Measurements from ENCODE around the gene RAB27A.
"Not testable (repeated sequence)": the region's sequence is repeated elsewhere in the genome, so short reads cannot be mapped to it uniquely, and the experiment has no call there.

RAB27A gene

DNA sequence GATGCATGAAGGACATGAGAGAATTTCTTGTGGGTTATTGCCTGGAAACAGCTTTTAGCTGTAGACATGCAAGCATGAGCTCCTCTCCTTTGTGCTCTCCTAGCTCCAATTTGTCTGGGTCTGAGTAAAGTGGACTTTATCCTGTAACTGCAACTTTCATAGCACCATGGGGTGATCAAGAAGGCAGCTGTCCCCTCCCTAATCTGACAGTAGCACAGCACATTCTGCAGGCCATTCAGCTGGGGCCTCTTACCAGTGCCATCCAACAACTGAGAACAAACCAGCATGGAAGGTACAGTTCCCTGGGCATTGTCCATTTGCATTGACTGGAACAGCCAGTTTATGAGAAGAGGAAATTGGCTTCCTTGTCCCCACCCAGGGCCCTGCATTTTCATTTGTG lies 7.7 kb upstream of the RAB27A start:
- Histone ChIP-seq H3K9me3 (ENCODE audit: control insufficient read depth, low read depth, low read length) (no peaks in the 10 kb centered on the region), H3K4me1 (ENCODE audit: control insufficient read depth, low read depth, low read length) (no peaks in the 10 kb centered on the region), H3K27ac (ENCODE audit: low read length) (no peak overlapping the region), H3K36me3 (ENCODE audit: control insufficient read depth, low read depth, low read length) (no peaks in the 10 kb centered on the region), H3K9ac (ENCODE audit: low read length) (no peak overlapping the region), H3K4me3 (ENCODE audit: low read length) (no peak overlapping the region), H3K27me3 (ENCODE audit: control insufficient read depth, insufficient read depth, low read length) (no peaks in the 10 kb centered on the region)

DNA sequence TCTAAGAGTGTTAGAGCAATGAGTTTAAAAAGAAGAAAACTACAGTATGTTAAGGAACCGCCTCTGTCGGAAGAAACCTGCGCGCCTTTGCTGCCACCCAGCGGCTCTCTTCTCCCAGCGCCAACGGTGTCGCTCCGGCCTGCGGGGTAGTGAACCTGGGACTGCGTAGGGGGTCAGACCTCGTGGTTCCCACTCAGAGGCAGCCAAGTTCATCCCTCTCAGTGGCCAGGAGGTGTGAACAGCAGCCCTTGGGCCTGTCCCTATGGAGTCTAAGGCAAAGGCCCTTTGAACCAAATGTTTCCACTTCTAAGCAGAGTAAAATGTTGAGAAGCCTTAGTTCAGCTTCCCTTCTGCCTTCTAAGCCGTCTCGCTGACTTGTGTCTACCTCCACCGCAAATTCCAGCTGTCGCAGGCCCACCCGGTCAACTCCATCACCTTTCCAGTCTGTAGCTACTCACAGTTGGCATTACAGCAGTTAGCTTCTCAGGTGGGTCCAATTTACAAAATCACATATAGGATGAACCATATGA lies 980 bp upstream of the RAB27A start:
- peak overlapping the region; percentile 58 for H3K9ac ChIP-seq (ENCODE audit: low read length)
- H3K9me3 ChIP-seq (ENCODE audit: control insufficient read depth, low read depth, low read length), result no peaks in the 10 kb centered on the region
- peaks cover 8% of the 10 kb centered on the region for H3K27me3 ChIP-seq (ENCODE audit: control insufficient read depth, insufficient read depth, low read length)
- H3K4me3 ChIP-seq (ENCODE audit: low read length), result peak overlapping the region; percentile 93
- H3K27ac ChIP-seq (ENCODE audit: low read length), result no peak overlapping the region
- peaks cover 9% of the 10 kb centered on the region for H3K4me1 ChIP-seq (ENCODE audit: control insufficient read depth, low read depth, low read length)
- no peaks in the 10 kb centered on the region for H3K36me3 ChIP-seq (ENCODE audit: control insufficient read depth, low read depth, low read length)

DNA sequence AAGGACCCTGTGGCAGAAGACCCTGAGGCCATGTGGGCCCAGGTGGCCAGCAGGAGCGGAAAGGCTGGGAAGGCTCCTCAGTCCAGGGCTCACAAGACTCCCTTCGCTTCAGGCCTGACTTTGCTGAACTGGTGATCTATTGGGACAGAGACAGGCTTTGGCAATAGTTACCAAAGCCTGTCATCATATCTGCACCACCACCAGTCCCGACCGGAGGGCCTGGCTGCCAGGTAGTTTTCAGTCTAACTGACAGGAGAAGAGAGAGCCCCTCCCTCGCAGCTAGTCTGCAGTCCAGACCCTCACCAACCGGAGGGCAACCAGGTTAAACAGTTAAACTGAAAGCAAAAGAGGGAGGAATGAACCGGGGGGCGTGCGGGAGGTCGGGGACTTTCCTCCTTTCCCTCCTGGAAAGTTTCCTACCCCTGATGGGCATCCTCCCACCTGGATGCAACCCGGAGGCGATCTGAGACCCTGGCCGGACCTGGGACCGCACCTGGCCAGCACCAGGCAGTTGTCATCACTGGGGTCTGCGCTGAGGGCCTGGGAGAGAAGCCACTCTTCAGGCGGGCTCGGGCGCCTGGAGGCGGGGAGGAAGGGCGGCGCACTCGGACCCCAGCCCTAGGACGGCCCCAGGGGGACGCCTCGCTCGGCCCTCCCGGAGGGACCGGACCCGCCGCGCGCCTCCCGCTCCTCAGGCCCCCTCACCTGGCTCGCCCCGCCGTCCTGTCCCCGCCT lies 435 bp downstream of the RAB27A start:
- Histone ChIP-seq H3K27ac (ENCODE audit: low read length) (no peak overlapping the region), H3K4me3 (ENCODE audit: low read length) (peak overlapping the region; percentile 93), H3K4me1 (ENCODE audit: control insufficient read depth, low read depth, low read length) (peaks cover 16% of the 10 kb centered on the region), H3K27me3 (ENCODE audit: control insufficient read depth, insufficient read depth, low read length) (peaks cover 8% of the 10 kb centered on the region), H3K9ac (ENCODE audit: low read length) (peak overlapping the region; percentile 58), H3K36me3 (ENCODE audit: control insufficient read depth, low read depth, low read length) (no peaks in the 10 kb centered on the region), H3K9me3 (ENCODE audit: control insufficient read depth, low read depth, low read length) (no peaks in the 10 kb centered on the region)

DNA sequence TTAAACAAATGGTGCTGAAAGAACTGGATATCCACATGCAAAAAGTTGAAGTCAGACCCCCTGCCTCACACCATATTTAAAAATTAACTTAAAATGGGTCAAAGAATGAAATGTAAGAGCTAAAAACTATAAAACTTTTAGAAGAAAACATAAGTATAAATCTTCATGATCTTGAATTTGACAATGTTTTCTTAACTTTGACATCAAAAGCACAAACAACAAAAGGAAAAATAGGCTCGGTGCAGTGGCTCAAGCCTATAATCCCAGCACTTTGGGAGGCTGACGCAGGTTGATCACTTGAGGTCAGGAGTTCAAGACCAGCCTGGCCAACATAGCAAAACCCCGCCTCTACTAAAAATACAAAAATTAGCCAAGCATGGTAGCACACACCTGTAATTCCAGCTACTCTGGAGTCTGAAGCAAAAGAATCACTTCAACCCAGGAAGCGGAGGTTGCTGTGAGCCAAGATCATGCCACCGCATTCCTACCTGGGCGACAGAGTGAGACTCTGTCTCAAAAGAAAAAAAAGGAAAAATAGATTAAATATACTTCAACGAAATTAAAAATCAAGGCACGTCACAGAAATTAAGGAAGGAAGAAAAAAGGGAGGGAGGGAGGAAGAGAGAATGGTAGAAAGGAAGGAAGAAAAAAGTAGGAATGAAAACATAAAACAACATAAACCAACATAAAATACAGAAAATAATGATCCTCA lies 1.5 kb downstream of the RAB27A start:
- Histone ChIP-seq H3K9ac (ENCODE audit: low read length) (no peak overlapping the region), H3K36me3 (ENCODE audit: control insufficient read depth, low read depth, low read length) (no peaks in the 10 kb centered on the region), H3K9me3 (ENCODE audit: control insufficient read depth, low read depth, low read length) (no peaks in the 10 kb centered on the region), H3K4me1 (ENCODE audit: control insufficient read depth, low read depth, low read length) (peaks cover 16% of the 10 kb centered on the region), H3K27ac (ENCODE audit: low read length) (no peak overlapping the region), H3K27me3 (ENCODE audit: control insufficient read depth, insufficient read depth, low read length) (peaks cover 8% of the 10 kb centered on the region), H3K4me3 (ENCODE audit: low read length) (no peak overlapping the region)

DNA sequence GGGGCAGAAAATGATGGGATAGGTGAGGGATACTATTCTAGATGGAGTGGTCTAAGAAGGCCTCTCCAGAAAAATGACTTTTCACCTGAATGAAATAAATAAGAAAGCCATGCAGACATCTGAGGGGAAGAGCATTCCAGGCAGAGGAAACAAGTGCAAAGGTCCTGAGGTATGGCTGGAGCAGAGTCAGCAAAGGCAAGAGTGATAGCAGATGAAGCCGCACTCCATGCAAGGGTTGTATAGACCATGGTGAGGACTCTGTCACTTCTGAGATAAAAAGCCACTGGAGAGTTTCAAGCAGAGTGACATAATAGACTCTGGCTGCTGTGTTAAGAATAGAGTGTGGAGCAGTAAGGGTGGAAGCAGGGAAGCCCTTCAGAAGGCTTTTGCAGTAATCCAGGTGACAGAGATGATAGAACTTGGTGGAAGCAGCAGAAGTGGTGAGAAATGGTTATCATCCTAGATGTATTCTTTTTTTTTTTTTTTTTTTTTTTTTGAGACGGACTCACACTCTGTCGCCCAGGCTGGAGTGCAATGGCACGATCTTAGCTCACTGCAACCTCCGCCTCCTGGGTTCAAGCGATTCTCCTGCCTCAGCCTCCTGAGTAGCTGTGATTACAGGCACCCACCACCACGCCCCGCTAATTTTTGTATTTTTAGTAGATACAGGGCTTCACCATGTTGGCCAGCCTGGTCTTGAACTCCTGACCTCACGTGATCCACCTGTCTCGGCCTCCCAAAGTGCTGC lies 3.0 kb downstream of the RAB27A start:
- not testable (repeated sequence) for H3K4me3 ChIP-seq (ENCODE audit: low read length); H3K36me3 ChIP-seq (ENCODE audit: control insufficient read depth, low read depth, low read length); H3K9me3 ChIP-seq (ENCODE audit: control insufficient read depth, low read depth, low read length); H3K9ac ChIP-seq (ENCODE audit: low read length); H3K27ac ChIP-seq (ENCODE audit: low read length); H3K27me3 ChIP-seq (ENCODE audit: control insufficient read depth, insufficient read depth, low read length)
- H3K4me1 ChIP-seq (ENCODE audit: control insufficient read depth, low read depth, low read length), result peaks cover 16% of the 10 kb centered on the region

DNA sequence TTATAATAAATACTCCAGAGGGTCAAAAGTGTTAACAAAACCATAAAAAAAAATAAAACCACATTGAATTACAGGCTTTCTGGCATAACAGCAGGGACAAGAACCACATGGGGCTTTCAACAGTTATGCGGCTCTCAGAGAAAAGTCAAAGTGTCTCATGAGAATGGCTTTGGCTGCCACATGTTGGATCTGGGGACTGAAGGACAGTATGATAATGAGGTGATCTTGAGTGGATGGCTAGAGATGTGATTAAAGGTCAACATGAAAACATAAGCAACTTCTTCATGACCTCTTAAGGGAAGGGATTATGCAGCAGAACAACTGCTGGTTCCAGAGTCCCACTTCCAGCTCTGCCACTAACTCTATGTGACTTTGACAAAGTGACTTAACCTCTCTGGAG lies 5.2 kb downstream of the RAB27A start:
- Histone ChIP-seq H3K4me3 (ENCODE audit: low read length) (no peak overlapping the region), H3K36me3 (ENCODE audit: control insufficient read depth, low read depth, low read length) (no peaks in the 10 kb centered on the region), H3K4me1 (ENCODE audit: control insufficient read depth, low read depth, low read length) (peaks cover 13% of the 10 kb centered on the region), H3K27ac (ENCODE audit: low read length) (no peak overlapping the region), H3K27me3 (ENCODE audit: control insufficient read depth, insufficient read depth, low read length) (peaks cover 8% of the 10 kb centered on the region), H3K9ac (ENCODE audit: low read length) (no peak overlapping the region), H3K9me3 (ENCODE audit: control insufficient read depth, low read depth, low read length) (no peaks in the 10 kb centered on the region)

DNA sequence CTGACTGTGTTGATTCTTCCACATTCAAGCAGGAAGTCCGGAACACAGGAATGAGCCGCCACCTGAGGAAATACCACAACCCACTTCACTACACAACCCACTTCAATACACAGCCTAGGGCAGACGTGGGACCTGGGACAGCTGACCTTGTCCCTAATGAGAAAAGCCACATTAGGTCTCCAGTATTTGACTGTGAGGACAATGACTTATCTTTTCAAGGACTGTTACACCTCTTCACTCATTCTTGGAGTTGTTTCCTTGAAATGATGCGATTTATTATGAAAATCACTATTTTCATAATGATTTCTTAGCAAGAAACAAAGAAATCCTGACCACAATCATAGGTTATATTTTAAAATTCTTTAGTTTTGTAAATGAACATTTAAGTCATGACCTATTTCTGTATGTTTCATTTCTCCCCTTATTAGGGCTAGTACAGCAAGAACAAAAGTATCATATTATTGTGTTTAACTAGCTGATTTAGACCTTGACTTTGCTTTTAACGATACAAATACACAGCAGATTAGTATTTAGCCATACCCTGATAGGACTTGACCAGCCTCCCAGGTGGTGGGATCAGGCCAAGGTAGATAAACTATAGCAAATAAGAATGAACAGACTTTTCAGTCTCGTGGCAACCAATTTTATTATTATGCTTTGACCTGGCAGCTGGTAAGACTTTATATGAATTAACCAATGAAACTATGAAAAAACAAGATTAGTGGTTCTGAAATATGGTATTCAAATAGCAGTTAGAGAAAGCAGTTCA lies 6.0 kb downstream of the RAB27A start:
- Histone ChIP-seq H3K4me3 (ENCODE audit: low read length) (no peak overlapping the region), H3K27me3 (ENCODE audit: control insufficient read depth, insufficient read depth, low read length) (peaks cover under 1% of the 10 kb centered on the region), H3K9ac (ENCODE audit: low read length) (no peak overlapping the region)

DNA sequence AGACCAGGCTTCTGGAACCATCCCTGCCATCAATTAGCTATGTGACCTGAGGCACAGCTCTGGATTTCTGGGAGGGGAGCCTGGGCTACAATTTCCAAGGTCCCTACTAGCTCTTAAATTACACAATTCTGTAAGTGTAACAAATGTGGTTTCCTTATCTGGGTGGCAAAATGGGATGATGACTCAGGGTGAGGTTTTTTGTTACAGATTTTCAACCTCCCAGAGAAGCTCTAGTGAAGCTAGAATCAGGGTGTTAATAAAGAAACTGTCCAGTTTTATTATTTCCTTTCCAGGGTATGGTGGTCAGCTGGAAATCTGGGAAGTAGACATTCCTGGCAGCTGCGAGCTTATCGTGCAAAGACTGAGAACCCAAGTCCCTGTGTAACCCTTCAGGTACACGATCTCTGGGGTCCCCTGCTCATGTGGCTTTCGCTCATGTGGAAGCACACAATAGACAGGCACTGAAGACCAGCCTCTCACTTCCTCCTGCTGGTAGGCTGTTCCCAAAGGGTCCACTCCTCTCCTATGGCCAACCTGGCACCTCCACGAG lies 7.3 kb downstream of the RAB27A start:
- H3K4me3 ChIP-seq (ENCODE audit: low read length), result no peak overlapping the region
- H3K9me3 ChIP-seq (ENCODE audit: control insufficient read depth, low read depth, low read length), result no peaks in the 10 kb centered on the region
- H3K27me3 ChIP-seq (ENCODE audit: control insufficient read depth, insufficient read depth, low read length), result no peaks in the 10 kb centered on the region
- no peaks in the 10 kb centered on the region for H3K36me3 ChIP-seq (ENCODE audit: control insufficient read depth, low read depth, low read length)
- peaks cover 7% of the 10 kb centered on the region for H3K4me1 ChIP-seq (ENCODE audit: control insufficient read depth, low read depth, low read length)
- H3K9ac ChIP-seq (ENCODE audit: low read length), result no peak overlapping the region
- H3K27ac ChIP-seq (ENCODE audit: low read length), result no peak overlapping the region

More for the DNA sequence above, 6.0 kb downstream of the RAB27A start:
- H3K9me3 ChIP-seq (ENCODE audit: control insufficient read depth, low read depth, low read length), result no peaks in the 10 kb centered on the region
- H3K36me3 ChIP-seq (ENCODE audit: control insufficient read depth, low read depth, low read length), result no peaks in the 10 kb centered on the region
- H3K27ac ChIP-seq (ENCODE audit: low read length), result no peak overlapping the region
- peaks cover 7% of the 10 kb centered on the region for H3K4me1 ChIP-seq (ENCODE audit: control insufficient read depth, low read depth, low read length)

DNA sequence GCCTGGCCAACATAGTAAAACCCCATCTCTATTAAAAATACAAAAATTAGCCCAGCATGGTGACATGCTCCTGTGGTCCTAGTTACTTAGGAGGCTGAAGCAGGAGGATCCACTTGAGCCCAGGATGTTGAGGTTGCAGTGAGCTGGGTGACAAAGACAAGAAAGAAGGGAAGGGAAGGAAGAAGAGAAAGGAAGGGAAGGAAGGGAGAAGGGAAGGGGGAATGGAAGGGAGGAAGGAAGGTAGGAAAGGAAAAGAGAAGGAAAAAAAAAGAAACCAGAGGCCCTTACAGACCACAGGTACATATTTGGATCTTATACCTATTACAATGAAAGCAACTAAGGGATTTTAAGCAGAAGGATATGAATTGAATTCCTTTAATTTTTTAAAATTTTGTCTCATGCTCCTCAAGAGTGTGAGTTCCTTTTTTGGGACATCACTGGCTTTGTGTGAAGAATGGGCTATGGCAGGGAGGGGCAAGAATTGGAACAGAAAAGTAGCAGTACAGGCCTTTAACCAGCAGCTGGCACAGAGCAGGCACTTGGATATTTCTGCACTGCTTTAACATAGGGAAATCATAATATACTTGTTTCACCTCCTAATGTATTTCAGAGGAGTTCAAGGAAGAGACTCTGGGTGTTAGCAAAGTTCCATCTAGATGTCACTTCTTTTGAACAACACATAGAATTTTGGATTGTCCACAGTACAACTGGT lies 7.9 kb downstream of the RAB27A start:
- peaks cover 7% of the 10 kb centered on the region for H3K4me1 ChIP-seq (ENCODE audit: control insufficient read depth, low read depth, low read length)

DNA sequence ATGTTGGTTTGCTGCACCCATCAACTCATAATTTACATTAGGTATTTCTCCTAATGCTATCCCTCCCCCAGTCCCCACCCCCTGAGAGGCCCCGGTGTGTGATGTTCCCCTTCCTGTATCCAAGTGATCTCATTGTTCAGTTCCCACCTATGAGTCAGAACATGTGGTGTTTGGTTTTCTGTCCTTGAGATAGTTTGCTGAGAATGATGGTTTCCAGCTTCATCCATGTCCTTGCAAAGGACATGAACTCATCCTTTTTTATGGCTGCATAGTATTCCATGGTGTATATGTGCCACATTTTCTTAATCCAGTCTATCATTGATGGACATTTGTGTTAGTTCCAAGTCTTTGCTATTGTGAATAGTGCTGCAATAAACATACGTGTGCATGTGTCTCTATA lies 9.0 kb downstream of the RAB27A start:
- H3K36me3 ChIP-seq (ENCODE audit: control insufficient read depth, low read depth, low read length); H3K9me3 ChIP-seq (ENCODE audit: control insufficient read depth, low read depth, low read length); H3K4me3 ChIP-seq (ENCODE audit: low read length); H3K27me3 ChIP-seq (ENCODE audit: control insufficient read depth, insufficient read depth, low read length); H3K4me1 ChIP-seq (ENCODE audit: control insufficient read depth, low read depth, low read length); H3K9ac ChIP-seq (ENCODE audit: low read length); H3K27ac ChIP-seq (ENCODE audit: low read length): not testable (repeated sequence)

More for the DNA sequence above, 7.9 kb downstream of the RAB27A start:
- H3K36me3 ChIP-seq (ENCODE audit: control insufficient read depth, low read depth, low read length), result no peaks in the 10 kb centered on the region
- no peak overlapping the region for H3K9ac ChIP-seq (ENCODE audit: low read length)
- H3K4me3 ChIP-seq (ENCODE audit: low read length), result no peak overlapping the region
- no peaks in the 10 kb centered on the region for H3K27me3 ChIP-seq (ENCODE audit: control insufficient read depth, insufficient read depth, low read length)
- no peak overlapping the region for H3K27ac ChIP-seq (ENCODE audit: low read length)
- no peaks in the 10 kb centered on the region for H3K9me3 ChIP-seq (ENCODE audit: control insufficient read depth, low read depth, low read length)
